ENCODE results near the gene MUC6. TPM values are rescaled to one million over a fixed set of nuclear protein-coding genes. Genes with fewer than 3 reads are reported as not detected.

MUC6 gene
- total and polyA plus RNA-seq, 2 donors (not counting 3 experiments of a cell fraction or from before 2014, with no cell fraction given): not detected

- Histone ChIP-seq H3K79me2 (ENCODE audit: control insufficient read depth, insufficient read depth, low read length) (no peaks in the 10 kb centered on the region), H3K9me3 (replicated peaks; ENCODE audit: control insufficient read depth, insufficient read depth, low read length) (no peaks in the 10 kb centered on the region), H3K9ac (replicated peaks; ENCODE audit: extremely low read depth, insufficient read depth, low read length) (no peak overlapping the region), H3K36me3 (ENCODE audit: control insufficient read depth in 2 of 2, extremely low read depth in 1 of 2, insufficient read depth in 2 of 2, low read length in 2 of 2) (peaks cover 5 to 49% of the 10 kb centered on the region in 2 experiments), H3K27me3 (ENCODE audit: control insufficient read depth in 2 of 2, insufficient read depth in 2 of 2, low read length in 2 of 2) (no peaks in the 10 kb centered on the region), H3K4me1 (ENCODE audit: control insufficient read depth, extremely low read depth, insufficient read depth, low read length) (no peaks in the 10 kb centered on the region), H3K4me3 (replicated peaks in 1 of 3; ENCODE audit: insufficient read depth in 1 of 3, low read depth in 1 of 3, low read length in 3 of 3) (no peak overlapping the region), H2AFZ (ENCODE audit: low read depth, low read length) (no peak overlapping the region), H3K4me2 (ENCODE audit: insufficient read depth, low read length) (no peak overlapping the region), H3K9me1 (replicated peaks; ENCODE audit: control insufficient read depth, extremely low read depth, insufficient read depth, low read length) (no peaks in the 10 kb centered on the region), H3K27ac (ENCODE audit: insufficient read depth, low read depth, low read length) (no peak overlapping the region), H4K20me1 (replicated peaks; ENCODE audit: control insufficient read depth, extremely low read depth, insufficient read depth, low read length) (no peaks in the 10 kb centered on the region)
- ChIA-PET CTCF (no interaction called here), POLR2A (no interaction called here)
- intact Hi-C loops (cut with micrococcal nuclease) (no loop called here), dilution Hi-C loops (cut with MboI; ENCODE audit: extremely low pct_ligation_motif_present, low sequenced_read_pairs) (no loop called here)
- DNase-seq (ENCODE audit: low read depth, low spot score) (no peak), FAIRE-seq (no peak)
- no peak for TF ChIP-seq MAX (IDR thresholded peaks at IDR 0.05; ENCODE audit: insufficient read depth, insufficient read length)
- BruUV-seq (replicated peaks): no TSS peak
These were observed 55.8 kb downstream of the MUC6 start for GRCh38 chr11:980438-981357.

- no peak for FAIRE-seq
- intact Hi-C loops (cut with micrococcal nuclease): loop anchor here (5.0 kb wide), 1 partner anchor 131 kb away; no protein-coding TSS in a partner anchor
- TF ChIP-seq POLR2A (IDR thresholded peaks at IDR 0.05; ENCODE audit: low read depth, low read length) (no peak), CTCF (IDR thresholded peaks at IDR 0.05; ENCODE audit: extremely low read depth in 1 of 2, insufficient read depth in 1 of 2, low read depth in 1 of 2, low read length in 2 of 2) (no peak), POLR2AphosphoS5 (IDR thresholded peaks at IDR 0.05; ENCODE audit: insufficient read depth, low read depth, low read length) (no peak), GATA2 (IDR thresholded peaks at IDR 0.05; ENCODE audit: insufficient read depth, insufficient read length, low read depth, low read length) (no peak), FOS (IDR thresholded peaks at IDR 0.05; ENCODE audit: borderline replicate concordance, insufficient read depth, low read length) (no peak)
These were observed 57.7 kb downstream of the MUC6 start for GRCh38 chr11:978781-979180.

More at GRCh38 chr11:978781-979180, 57.7 kb downstream of the MUC6 start:
- CTCF ChIA-PET: interaction anchor here (1.2 kb wide), 1 partner anchor 130 kb away, joined by 3 read pairs; no protein-coding TSS in a partner anchor
- BruUV-seq (replicated peaks): no TSS peak
- H3K9ac ChIP-seq (replicated peaks; ENCODE audit: extremely low read depth, insufficient read depth, low read length): no peak overlapping the region
- H3K4me2 ChIP-seq (ENCODE audit: insufficient read depth, low read length): no peak overlapping the region
- dilution Hi-C loops (cut with MboI; ENCODE audit: extremely low pct_ligation_motif_present, low sequenced_read_pairs): no loop called here
- peaks cover 5 to 42% of the 10 kb centered on the region in 2 experiments for H3K36me3 ChIP-seq (ENCODE audit: control insufficient read depth in 2 of 2, extremely low read depth in 1 of 2, insufficient read depth in 2 of 2, low read length in 2 of 2)
- no peaks in the 10 kb centered on the region for H3K4me1 ChIP-seq (ENCODE audit: control insufficient read depth, extremely low read depth, insufficient read depth, low read length)
- H3K27me3 ChIP-seq (ENCODE audit: control insufficient read depth in 2 of 2, insufficient read depth in 2 of 2, low read length in 2 of 2): no peaks in the 10 kb centered on the region
- H3K4me3 ChIP-seq (replicated peaks in 1 of 3; ENCODE audit: insufficient read depth in 1 of 3, low read depth in 1 of 3, low read length in 3 of 3): no peak overlapping the region
- no peak overlapping the region for H2AFZ ChIP-seq (ENCODE audit: low read depth, low read length)
- POLR2A ChIA-PET: no interaction called here
- no peak overlapping the region for H3K27ac ChIP-seq (ENCODE audit: insufficient read depth, low read depth, low read length)
- H4K20me1 ChIP-seq (replicated peaks; ENCODE audit: control insufficient read depth, extremely low read depth, insufficient read depth, low read length): no peaks in the 10 kb centered on the region
- DNase-seq (ENCODE audit: low read depth, low spot score): no peak
- no peaks in the 10 kb centered on the region for H3K9me3 ChIP-seq (replicated peaks; ENCODE audit: control insufficient read depth, insufficient read depth, low read length)
- H3K9me1 ChIP-seq (replicated peaks; ENCODE audit: control insufficient read depth, extremely low read depth, insufficient read depth, low read length): no peaks in the 10 kb centered on the region
- no peaks in the 10 kb centered on the region for H3K79me2 ChIP-seq (ENCODE audit: control insufficient read depth, insufficient read depth, low read length)
